ENCODE measurements around the gene RALGAPB.

The RALGAPB gene

DNA sequence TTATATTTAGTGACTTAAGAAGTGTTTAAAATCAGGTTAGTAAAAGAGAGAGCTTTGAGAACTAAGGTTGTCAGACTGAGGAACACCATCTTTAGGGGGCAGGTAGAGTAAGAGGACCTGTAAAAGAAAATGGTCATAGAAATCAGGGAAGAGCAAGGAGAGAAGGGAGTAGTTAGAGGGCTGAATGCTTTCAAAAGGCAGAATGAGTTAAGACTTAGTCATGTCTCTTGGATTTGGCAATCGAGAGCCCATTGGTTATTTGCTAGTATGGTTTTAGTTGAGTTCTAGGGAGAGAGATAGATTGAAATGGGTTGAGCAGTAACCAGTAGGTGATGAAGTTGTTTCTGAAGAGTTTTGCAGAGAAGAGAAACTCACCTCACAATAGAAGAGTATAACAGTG lies 51.1 kb downstream of the RALGAPB start (continued):
- TF ChIP-seq, protein P1, sequence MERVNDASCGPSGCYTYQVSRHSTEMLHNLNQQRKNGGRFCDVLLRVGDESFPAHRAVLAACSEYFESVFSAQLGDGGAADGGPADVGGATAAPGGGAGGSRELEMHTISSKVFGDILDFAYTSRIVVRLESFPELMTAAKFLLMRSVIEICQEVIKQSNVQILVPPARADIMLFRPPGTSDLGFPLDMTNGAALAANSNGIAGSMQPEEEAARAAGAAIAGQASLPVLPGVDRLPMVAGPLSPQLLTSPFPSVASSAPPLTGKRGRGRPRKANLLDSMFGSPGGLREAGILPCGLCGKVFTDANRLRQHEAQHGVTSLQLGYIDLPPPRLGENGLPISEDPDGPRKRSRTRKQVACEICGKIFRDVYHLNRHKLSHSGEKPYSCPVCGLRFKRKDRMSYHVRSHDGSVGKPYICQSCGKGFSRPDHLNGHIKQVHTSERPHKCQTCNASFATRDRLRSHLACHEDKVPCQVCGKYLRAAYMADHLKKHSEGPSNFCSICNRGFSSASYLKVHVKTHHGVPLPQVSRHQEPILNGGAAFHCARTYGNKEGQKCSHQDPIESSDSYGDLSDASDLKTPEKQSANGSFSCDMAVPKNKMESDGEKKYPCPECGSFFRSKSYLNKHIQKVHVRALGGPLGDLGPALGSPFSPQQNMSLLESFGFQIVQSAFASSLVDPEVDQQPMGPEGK (tag by site-specific recombination; IDR thresholded peaks at IDR 0.05), result no peak

DNA sequence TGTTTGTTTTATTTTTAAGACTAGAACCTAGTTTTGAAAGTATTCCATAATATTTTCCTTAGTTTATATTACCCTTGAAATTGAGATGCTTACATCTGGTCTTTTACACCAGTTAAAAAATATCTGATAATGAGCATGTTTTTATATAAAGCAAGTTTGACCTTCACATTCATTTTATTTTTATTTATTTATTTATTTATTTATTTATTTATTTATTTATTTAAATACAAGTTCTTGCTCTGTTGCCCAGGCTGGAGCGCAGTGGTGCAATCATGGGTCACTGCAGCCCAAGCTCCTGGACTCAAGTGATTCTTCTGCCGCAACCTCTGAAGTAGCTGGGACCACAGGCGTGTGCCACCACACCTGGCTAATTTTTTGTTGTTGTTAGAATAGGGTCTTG lies 55.5 kb downstream of the RALGAPB start:
- H3K27ac ChIP-seq (ENCODE audit: extremely low read depth, low read depth, low read length), result no peak overlapping the region
- no peaks in the 10 kb centered on the region for H3K4me1 ChIP-seq (ENCODE audit: control insufficient read depth, insufficient read depth, low read length)
- no peak overlapping the region for H3K4me3 ChIP-seq (ENCODE audit: low read depth, low read length)
- no peaks in the 10 kb centered on the region for H3K9me3 ChIP-seq (ENCODE audit: control insufficient read depth, insufficient read depth, low read depth, low read length)
- H3K36me3 ChIP-seq (ENCODE audit: control insufficient read depth in 2 of 2, insufficient read depth in 1 of 2, low read length in 2 of 2), result peaks cover 15 to 66% of the 10 kb centered on the region in 2 experiments
- CTCF ChIA-PET, result no interaction called here
- POLR2A ChIA-PET, result no interaction called here
- TF ChIP-seq, protein P2, sequence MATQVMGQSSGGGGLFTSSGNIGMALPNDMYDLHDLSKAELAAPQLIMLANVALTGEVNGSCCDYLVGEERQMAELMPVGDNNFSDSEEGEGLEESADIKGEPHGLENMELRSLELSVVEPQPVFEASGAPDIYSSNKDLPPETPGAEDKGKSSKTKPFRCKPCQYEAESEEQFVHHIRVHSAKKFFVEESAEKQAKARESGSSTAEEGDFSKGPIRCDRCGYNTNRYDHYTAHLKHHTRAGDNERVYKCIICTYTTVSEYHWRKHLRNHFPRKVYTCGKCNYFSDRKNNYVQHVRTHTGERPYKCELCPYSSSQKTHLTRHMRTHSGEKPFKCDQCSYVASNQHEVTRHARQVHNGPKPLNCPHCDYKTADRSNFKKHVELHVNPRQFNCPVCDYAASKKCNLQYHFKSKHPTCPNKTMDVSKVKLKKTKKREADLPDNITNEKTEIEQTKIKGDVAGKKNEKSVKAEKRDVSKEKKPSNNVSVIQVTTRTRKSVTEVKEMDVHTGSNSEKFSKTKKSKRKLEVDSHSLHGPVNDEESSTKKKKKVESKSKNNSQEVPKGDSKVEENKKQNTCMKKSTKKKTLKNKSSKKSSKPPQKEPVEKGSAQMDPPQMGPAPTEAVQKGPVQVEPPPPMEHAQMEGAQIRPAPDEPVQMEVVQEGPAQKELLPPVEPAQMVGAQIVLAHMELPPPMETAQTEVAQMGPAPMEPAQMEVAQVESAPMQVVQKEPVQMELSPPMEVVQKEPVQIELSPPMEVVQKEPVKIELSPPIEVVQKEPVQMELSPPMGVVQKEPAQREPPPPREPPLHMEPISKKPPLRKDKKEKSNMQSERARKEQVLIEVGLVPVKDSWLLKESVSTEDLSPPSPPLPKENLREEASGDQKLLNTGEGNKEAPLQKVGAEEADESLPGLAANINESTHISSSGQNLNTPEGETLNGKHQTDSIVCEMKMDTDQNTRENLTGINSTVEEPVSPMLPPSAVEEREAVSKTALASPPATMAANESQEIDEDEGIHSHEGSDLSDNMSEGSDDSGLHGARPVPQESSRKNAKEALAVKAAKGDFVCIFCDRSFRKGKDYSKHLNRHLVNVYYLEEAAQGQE (tag by site-specific recombination; IDR thresholded peaks at IDR 0.05), result peak; percentile 50; the same call in 1 of the 2 replicates
- TF ChIP-seq ZBTB8A (tag by site-specific recombination; IDR thresholded peaks at IDR 0.05), result peak; percentile 59; the same call in 1 of the 2 replicates
- TF ChIP-seq, protein P3, sequence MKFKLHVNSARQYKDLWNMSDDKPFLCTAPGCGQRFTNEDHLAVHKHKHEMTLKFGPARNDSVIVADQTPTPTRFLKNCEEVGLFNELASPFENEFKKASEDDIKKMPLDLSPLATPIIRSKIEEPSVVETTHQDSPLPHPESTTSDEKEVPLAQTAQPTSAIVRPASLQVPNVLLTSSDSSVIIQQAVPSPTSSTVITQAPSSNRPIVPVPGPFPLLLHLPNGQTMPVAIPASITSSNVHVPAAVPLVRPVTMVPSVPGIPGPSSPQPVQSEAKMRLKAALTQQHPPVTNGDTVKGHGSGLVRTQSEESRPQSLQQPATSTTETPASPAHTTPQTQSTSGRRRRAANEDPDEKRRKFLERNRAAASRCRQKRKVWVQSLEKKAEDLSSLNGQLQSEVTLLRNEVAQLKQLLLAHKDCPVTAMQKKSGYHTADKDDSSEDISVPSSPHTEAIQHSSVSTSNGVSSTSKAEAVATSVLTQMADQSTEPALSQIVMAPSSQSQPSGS (tag by site-specific recombination; IDR thresholded peaks at IDR 0.05; ENCODE audit: low read depth), result no peak
- TF ChIP-seq ZNF664 (tag by site-specific recombination; IDR thresholded peaks at IDR 0.05), result no peak
- TF ChIP-seq, protein P4, sequence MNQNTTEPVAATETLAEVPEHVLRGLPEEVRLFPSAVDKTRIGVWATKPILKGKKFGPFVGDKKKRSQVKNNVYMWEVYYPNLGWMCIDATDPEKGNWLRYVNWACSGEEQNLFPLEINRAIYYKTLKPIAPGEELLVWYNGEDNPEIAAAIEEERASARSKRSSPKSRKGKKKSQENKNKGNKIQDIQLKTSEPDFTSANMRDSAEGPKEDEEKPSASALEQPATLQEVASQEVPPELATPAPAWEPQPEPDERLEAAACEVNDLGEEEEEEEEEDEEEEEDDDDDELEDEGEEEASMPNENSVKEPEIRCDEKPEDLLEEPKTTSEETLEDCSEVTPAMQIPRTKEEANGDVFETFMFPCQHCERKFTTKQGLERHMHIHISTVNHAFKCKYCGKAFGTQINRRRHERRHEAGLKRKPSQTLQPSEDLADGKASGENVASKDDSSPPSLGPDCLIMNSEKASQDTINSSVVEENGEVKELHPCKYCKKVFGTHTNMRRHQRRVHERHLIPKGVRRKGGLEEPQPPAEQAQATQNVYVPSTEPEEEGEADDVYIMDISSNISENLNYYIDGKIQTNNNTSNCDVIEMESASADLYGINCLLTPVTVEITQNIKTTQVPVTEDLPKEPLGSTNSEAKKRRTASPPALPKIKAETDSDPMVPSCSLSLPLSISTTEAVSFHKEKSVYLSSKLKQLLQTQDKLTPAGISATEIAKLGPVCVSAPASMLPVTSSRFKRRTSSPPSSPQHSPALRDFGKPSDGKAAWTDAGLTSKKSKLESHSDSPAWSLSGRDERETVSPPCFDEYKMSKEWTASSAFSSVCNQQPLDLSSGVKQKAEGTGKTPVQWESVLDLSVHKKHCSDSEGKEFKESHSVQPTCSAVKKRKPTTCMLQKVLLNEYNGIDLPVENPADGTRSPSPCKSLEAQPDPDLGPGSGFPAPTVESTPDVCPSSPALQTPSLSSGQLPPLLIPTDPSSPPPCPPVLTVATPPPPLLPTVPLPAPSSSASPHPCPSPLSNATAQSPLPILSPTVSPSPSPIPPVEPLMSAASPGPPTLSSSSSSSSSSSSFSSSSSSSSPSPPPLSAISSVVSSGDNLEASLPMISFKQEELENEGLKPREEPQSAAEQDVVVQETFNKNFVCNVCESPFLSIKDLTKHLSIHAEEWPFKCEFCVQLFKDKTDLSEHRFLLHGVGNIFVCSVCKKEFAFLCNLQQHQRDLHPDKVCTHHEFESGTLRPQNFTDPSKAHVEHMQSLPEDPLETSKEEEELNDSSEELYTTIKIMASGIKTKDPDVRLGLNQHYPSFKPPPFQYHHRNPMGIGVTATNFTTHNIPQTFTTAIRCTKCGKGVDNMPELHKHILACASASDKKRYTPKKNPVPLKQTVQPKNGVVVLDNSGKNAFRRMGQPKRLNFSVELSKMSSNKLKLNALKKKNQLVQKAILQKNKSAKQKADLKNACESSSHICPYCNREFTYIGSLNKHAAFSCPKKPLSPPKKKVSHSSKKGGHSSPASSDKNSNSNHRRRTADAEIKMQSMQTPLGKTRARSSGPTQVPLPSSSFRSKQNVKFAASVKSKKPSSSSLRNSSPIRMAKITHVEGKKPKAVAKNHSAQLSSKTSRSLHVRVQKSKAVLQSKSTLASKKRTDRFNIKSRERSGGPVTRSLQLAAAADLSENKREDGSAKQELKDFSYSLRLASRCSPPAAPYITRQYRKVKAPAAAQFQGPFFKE (tag by site-specific recombination; IDR thresholded peaks at IDR 0.05; ENCODE audit: borderline replicate concordance), result no peak
- peak; percentile 72 for TF ChIP-seq ZNF426 (tag by site-specific recombination; IDR thresholded peaks at IDR 0.05)
- no peak for TF ChIP-seq KLF8 (tag by site-specific recombination; IDR thresholded peaks at IDR 0.05)
- TF ChIP-seq ZNF112 (tag by site-specific recombination; IDR thresholded peaks at IDR 0.05), result no peak
- TF ChIP-seq ZNF623 (tag by site-specific recombination; IDR thresholded peaks at IDR 0.05), result peak; percentile 57
- TF ChIP-seq, protein P5, sequence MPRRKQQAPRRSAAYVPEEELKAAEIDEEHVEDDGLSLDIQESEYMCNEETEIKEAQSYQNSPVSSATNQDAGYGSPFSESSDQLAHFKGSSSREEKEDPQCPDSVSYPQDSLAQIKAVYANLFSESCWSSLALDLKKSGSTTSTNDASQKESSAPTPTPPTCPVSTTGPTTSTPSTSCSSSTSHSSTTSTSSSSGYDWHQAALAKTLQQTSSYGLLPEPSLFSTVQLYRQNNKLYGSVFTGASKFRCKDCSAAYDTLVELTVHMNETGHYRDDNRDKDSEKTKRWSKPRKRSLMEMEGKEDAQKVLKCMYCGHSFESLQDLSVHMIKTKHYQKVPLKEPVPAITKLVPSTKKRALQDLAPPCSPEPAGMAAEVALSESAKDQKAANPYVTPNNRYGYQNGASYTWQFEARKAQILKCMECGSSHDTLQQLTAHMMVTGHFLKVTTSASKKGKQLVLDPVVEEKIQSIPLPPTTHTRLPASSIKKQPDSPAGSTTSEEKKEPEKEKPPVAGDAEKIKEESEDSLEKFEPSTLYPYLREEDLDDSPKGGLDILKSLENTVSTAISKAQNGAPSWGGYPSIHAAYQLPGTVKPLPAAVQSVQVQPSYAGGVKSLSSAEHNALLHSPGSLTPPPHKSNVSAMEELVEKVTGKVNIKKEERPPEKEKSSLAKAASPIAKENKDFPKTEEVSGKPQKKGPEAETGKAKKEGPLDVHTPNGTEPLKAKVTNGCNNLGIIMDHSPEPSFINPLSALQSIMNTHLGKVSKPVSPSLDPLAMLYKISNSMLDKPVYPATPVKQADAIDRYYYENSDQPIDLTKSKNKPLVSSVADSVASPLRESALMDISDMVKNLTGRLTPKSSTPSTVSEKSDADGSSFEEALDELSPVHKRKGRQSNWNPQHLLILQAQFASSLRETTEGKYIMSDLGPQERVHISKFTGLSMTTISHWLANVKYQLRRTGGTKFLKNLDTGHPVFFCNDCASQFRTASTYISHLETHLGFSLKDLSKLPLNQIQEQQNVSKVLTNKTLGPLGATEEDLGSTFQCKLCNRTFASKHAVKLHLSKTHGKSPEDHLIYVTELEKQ (tag by site-specific recombination; IDR thresholded peaks at IDR 0.05; ENCODE audit: borderline replicate concordance), result no peak
- 0 out of 2 replicates have a peak, but pooled peaks have one; percentile 29 for TF ChIP-seq ZNF791 (tag by site-specific recombination; IDR thresholded peaks at IDR 0.05)
- TF ChIP-seq, protein P6, sequence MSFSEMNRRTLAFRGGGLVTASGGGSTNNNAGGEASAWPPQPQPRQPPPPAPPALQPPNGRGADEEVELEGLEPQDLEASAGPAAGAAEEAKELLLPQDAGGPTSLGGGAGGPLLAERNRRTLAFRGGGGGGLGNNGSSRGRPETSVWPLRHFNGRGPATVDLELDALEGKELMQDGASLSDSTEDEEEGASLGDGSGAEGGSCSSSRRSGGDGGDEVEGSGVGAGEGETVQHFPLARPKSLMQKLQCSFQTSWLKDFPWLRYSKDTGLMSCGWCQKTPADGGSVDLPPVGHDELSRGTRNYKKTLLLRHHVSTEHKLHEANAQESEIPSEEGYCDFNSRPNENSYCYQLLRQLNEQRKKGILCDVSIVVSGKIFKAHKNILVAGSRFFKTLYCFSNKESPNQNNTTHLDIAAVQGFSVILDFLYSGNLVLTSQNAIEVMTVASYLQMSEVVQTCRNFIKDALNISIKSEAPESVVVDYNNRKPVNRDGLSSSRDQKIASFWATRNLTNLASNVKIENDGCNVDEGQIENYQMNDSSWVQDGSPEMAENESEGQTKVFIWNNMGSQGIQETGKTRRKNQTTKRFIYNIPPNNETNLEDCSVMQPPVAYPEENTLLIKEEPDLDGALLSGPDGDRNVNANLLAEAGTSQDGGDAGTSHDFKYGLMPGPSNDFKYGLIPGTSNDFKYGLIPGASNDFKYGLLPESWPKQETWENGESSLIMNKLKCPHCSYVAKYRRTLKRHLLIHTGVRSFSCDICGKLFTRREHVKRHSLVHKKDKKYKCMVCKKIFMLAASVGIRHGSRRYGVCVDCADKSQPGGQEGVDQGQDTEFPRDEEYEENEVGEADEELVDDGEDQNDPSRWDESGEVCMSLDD (tag by site-specific recombination; IDR thresholded peaks at IDR 0.05), result no peak
- peak; percentile 52 for TF ChIP-seq ZNF555 (tag by site-specific recombination; conservative IDR thresholded peaks at IDR 0.05)
- TF ChIP-seq GLI2 (tag by site-specific recombination; IDR thresholded peaks at IDR 0.05; ENCODE audit: borderline replicate concordance, low read depth), result no peak
- TF ChIP-seq ZNF140 (tag by site-specific recombination; IDR thresholded peaks at IDR 0.05), result 0 out of 2 replicates have a peak, but pooled peaks have one; percentile 4

All from HEK293 (cell line).